Activated CD8-positive, alpha-beta T cell treated with anti-CD3 and anti-CD28 coated beads for 36 hours (primary cell): ENCODE data around the gene NUP93. TPM values are rescaled to one million over a fixed set of nuclear protein-coding genes. Genes with fewer than 3 reads are reported as not detected.

Experiments used
- ATAC-seq: fragments of 200-7000 bp; cut with Tn5 transposase; one replicate; pipeline ENCODE4 v1.10.0; 2021; ENCODE audit warnings: mild to moderate bottlenecking, moderate library complexity
- CTCF ChIA-PET: fragments of 350-600 bp; sonication (Branson Sonifier 250); formaldehyde crosslinking; loops from one replicate; lab custom pipeline; 2021; ENCODE audit warnings: antibody characterized with exemption; lab: Charles Lee
- POLR2A ChIA-PET: fragments of 350-600 bp; sonication (Branson Sonifier 250); formaldehyde crosslinking; loops from one replicate; lab custom pipeline; 2021; ENCODE audit warnings: antibody characterized with exemption; lab: Charles Lee
- DNase-seq: peaks from one replicate; pipeline ENCODE4 v3.0.0-alpha.2; 2020
- H3K27ac Mint-ChIP-seq: one replicate; pipeline ENCODE4 v1.8.0; 2021; ENCODE audit warnings: mild to moderate bottlenecking, mixed read lengths
- H3K27me3 Mint-ChIP-seq: one replicate; pipeline ENCODE4 v1.8.0; 2021; ENCODE audit warnings: mixed read lengths
- H3K36me3 Mint-ChIP-seq: one replicate; pipeline ENCODE4 v1.8.0; 2021; ENCODE audit warnings: low read depth, mixed read lengths
- H3K4me1 Mint-ChIP-seq: one replicate; pipeline ENCODE4 v1.8.0; 2021; ENCODE audit warnings: low read depth, mixed read lengths
- H3K4me3 Mint-ChIP-seq: one replicate; pipeline ENCODE4 v1.8.0; 2021; ENCODE audit warnings: mild to moderate bottlenecking, moderate library complexity, mixed read lengths
- H3K9me3 Mint-ChIP-seq: one replicate; pipeline ENCODE4 v1.8.0; 2021; ENCODE audit warnings: mixed read lengths
- CTCF ChIP-seq: fragments of 200-600 bp; IDR thresholded peaks from one replicate; pipeline ENCODE4 v1.8.0; 2022; ENCODE audit warnings: antibody characterized with exemption, mild to moderate bottlenecking
- intact Hi-C: fragments of 100-400 bp; cut with micrococcal nuclease; formaldehyde crosslinking; loops from one replicate; pipeline ENCODE4 v1.10.0; 2022
- total RNA-seq, 2 experiments: library from RNA; stranded (reverse); gene quantifications; one replicate each; pipeline ENCODE4 v1.2.3, GENCODE V29; 2021

Gene NUP93
- total RNA-seq, 2 experiments from 2014 or later = 171 to 191 TPM

- no peak for DNase-seq
- H3K4me3 Mint-ChIP-seq = no peak overlapping the region
- no peak for TF ChIP-seq CTCF
- no peaks in the 10 kb centered on the region for H3K27me3 Mint-ChIP-seq
- ChIA-PET CTCF (interaction anchor here (0.8 to 2.5 kb wide), 8 partner anchors 7 to 285 kb away, joined by 3 to 12 read pairs (median 4); no protein-coding TSS in a partner anchor), POLR2A (interaction anchor here (0.6 to 2.3 kb wide), 5 partner anchors 68 to 82 kb away, joined by 3 to 7 read pairs (median 4); no protein-coding TSS in a partner anchor)
- H3K9me3 Mint-ChIP-seq = no peaks in the 10 kb centered on the region
- H3K27ac Mint-ChIP-seq = no peak overlapping the region
- no peak for ATAC-seq
- H3K36me3 Mint-ChIP-seq = no peaks in the 10 kb centered on the region
- peaks cover 46% of the 10 kb centered on the region for H3K4me1 Mint-ChIP-seq
- intact Hi-C loops = no loop called here
Measured at GRCh38 chr16:56862776-56863175, 132.8 kb downstream of the NUP93 start.

- no peaks in the 10 kb centered on the region for H3K9me3 Mint-ChIP-seq
- H3K4me3 Mint-ChIP-seq = no peak within 1 kb of the TSS
- H3K36me3 Mint-ChIP-seq = no peaks in the 10 kb centered on the region
- ATAC-seq = no peak
- H3K4me1 Mint-ChIP-seq = peaks cover 33% of the 10 kb centered on the region
- no peak within 1 kb of the TSS for H3K27ac Mint-ChIP-seq
- CTCF ChIA-PET = interaction anchor here (1.3 to 6.0 kb wide), 5 partner anchors 10 to 99 kb away, joined by 4 to 108 read pairs (median 15); no protein-coding TSS in a partner anchor
- intact Hi-C loops = loop anchor here (5.0 kb wide), 1 partner anchor 72 kb away; no protein-coding TSS in a partner anchor
- no peak for TF ChIP-seq CTCF
- DNase-seq = no peak
- H3K27me3 Mint-ChIP-seq = no peaks in the 10 kb centered on the region
- POLR2A ChIA-PET = interaction anchor here (1.5 kb wide), 1 partner anchor 67 kb away, joined by 6 read pairs; the partner anchor contains the start of gene HERPUD1
Measured at GRCh38 chr16:56864960-56865359, 135.0 kb downstream of the NUP93 start, which contains the start of gene SLC12A3. Gene SLC12A3, plus strand, starts transcription at chr16:56865207. Its CDS starts 29 bp downstream, at chr16:56865236.

- Mint-ChIP-seq H3K27me3 (no peaks in the 10 kb centered on the region), H3K4me3 (no peak overlapping the region), H3K9me3 (no peaks in the 10 kb centered on the region), H3K27ac (no peak overlapping the region), H3K36me3 (no peaks in the 10 kb centered on the region), H3K4me1 (peaks cover 28% of the 10 kb centered on the region)
- no peak for DNase-seq
- intact Hi-C loops = loop anchor here (5.0 kb wide), 1 partner anchor 72 kb away; no protein-coding TSS in a partner anchor
- ChIA-PET POLR2A (interaction anchor here (1.5 kb wide), 1 partner anchor 66 kb away, joined by 6 read pairs; the partner anchor contains the start of gene HERPUD1), CTCF (interaction anchor here (1.3 to 6.0 kb wide), 7 partner anchors 11 to 98 kb away, joined by 3 to 108 read pairs (median 6); no protein-coding TSS in a partner anchor)
- ATAC-seq = no peak
- TF ChIP-seq CTCF = no peak
Measured at GRCh38 chr16:56865394-56866062, 135.6 kb downstream of the NUP93 start.

- Mint-ChIP-seq H3K27me3 (no peaks in the 10 kb centered on the region), H3K36me3 (no peaks in the 10 kb centered on the region), H3K4me3 (no peak overlapping the region), H3K27ac (no peak overlapping the region), H3K9me3 (no peaks in the 10 kb centered on the region), H3K4me1 (peaks cover 11% of the 10 kb centered on the region)
- ATAC-seq (peak; percentile 55), DNase-seq (peak; percentile 66)
- TF ChIP-seq CTCF = peak; percentile 90
- intact Hi-C loops = loop anchor here (1.0 to 5.0 kb wide), 2 partner anchors 70 to 84 kb away; no protein-coding TSS in a partner anchor
- ChIA-PET POLR2A (interaction anchor here (0.9 to 1.8 kb wide), 4 partner anchors 65 to 83 kb away, joined by 4 to 5 read pairs (median 4); partner anchors contain the start of gene HERPUD1), CTCF (interaction anchor here (0.8 to 6.0 kb wide), 38 partner anchors 9 to 291 kb away, joined by 3 to 108 read pairs (median 4); partner anchors contain the start of genes CETP and NLRC5)
Measured at GRCh38 chr16:56866955-56867830, 137.3 kb downstream of the NUP93 start.
